GM19452 (cell line): ENCODE results near the gene MCRIP2.

Experiments
- ATAC-seq: cut with Tn5 transposase; IDR thresholded peaks from one replicate; pipeline ENCODE4 v1.9.1; 2021; ENCODE audit not compliant: unreplicated experiment

MCRIP2 gene

DNA sequence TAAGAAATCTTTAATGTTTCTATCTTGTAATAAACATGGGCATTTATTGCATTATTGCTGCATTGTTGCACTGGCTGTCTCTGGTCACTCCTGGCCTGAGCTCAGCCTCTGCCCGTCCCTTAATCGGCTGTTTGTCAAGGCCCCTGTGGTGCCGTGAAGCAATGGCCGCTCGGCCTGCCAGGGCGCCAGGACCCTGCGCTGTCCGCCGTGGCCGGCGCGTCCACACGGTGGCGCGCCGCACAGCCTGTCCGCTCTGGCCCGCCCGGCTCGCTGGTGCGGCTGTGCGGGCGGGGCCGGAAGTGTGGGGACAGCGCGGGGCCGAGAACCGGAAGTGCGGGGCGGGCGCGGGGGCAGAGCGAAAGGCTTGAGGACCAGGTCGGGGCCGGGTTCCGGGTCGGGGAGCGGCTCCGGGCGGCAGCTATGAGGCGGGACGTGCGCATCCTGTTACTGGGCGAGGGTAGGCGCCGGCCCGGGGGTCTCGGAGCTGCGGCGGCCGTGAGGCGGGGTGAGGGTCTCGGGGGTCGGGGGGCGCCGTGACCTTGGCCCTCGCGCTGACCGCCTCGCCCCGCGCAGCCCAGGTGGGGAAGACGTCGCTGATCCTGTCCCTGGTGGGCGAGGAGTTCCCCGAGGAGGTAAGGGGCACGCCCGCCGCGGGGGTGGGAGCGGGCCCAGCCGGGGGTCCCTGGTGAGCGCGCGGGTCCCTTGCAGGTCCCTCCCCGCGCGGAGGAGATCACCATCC is 26.3 kb downstream of the MCRIP2 start, which contains the start of gene RHOT2:
Gene RHOT2 (plus strand): TSS at position 353 of the 739 bp plus-strand sequence. CDS start 68 bp downstream, at position 421.
- peak; percentile 88 for ATAC-seq

- no peak for ATAC-seq
Measured at GRCh38 chr16:668519-669171, 27.0 kb downstream of the MCRIP2 start.

GRCh38 chr16:669666-670065 is 28.0 kb downstream of the MCRIP2 start:
- ATAC-seq, result no peak

DNA sequence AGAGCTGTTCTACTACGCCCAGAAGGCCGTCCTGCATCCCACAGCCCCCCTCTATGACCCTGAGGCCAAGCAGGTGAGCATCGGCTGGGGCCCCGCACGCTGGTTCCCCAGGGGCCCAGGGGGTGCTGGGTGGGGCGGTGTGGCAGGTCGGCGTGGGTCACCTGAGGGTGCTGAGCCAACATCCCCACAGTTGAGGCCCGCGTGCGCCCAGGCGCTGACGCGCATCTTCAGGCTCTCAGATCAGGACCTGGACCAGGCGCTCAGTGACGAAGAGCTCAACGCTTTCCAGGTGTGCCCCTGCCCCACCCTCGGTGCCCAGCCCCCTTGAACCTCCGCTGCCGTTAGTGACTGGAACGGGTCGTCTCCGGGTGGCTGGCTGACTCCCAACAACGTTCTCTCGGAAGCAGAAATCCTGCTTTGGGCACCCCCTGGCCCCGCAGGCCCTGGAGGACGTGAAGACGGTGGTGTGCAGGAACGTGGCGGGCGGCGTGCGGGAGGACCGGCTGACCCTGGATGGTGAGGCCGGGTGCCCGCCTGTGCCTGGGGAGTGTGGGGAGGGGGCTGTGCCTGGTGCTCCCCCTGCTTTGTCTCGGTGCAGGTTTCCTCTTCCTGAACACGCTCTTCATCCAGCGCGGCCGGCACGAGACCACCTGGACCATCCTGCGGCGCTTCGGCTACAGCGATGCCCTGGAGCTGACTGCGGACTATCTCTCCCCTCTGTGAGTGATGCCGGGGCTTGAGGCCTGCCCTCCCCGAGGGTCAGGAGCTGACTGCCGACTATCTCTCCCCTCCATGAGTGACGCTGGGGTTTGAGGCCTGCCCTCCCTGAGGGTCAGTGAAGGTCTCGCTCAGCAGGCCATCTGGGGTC is 29.1 kb downstream of the MCRIP2 start:
- no peak for ATAC-seq

DNA sequence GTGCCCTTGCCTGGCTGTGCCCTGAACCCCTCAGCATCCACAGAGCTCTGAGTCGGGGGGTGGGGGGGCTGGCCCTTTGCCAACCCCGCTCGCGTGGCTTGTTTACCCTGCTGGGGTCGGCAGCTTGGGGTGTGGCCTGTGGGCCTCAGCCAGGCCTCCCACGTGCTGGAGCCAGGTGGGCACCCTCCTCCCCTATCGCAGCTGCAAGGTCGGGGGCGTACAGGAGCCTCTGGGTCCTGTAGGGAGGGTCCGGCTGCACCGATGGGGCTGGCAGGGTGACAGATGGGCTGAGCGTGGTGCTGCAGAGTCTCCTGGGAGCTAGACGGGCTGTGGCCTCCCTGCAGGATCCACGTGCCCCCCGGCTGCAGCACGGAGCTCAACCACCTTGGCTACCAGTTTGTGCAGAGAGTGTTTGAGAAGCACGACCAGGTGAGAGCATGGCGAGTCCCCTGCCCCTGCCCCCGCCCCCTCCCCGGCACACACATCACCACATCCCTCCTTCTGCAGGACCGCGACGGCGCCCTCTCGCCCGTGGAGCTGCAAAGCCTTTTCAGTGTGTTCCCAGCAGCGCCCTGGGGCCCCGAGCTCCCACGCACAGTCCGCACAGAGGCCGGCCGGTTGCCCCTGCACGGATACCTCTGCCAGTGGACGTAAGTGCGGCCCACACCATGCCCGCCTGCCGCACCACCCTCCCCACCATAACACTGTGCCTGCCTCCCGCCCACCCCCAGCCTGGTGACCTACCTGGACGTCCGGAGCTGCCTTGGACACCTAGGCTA is 29.9 kb downstream of the MCRIP2 start:
- no peak for ATAC-seq

DNA sequence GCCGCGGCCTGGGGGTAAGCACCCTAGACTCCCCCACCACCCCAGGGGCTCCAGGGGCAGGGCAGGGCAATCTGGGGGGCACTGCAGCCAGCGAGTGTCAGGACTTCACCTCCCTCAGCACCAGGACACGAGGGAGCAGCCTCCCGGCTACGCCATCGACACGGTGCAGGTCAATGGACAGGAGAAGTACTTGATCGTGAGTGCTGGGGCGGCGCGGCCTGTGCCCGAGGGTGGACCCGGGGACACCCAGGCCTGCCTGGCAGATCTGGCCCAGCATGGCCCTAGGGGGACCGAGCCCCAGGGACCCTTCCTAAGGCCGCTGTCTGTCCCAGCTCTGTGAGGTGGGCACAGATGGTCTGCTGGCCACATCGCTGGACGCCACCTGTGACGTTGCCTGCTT is 30.7 kb downstream of the MCRIP2 start:
- ATAC-seq, result no peak

DNA sequence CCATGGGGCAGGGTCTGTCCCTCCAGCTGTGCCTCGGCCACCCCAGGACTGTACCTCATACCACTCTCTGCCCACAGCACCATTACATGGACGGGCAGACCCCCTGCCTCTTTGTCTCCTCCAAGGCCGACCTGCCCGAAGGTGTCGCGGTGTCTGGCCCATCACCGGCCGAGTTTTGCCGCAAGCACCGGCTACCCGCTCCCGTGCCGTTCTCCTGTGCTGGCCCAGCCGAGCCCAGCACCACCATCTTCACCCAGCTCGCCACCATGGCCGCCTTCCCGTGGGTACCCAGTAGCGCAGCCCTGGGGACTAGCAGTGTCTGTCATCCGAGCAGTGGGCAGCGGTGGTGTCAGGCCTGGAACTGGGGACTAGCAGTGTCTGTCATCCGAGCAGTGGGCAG is 31.2 kb downstream of the MCRIP2 start:
- no peak for ATAC-seq

GRCh38 chr16:673399-673991 is 31.9 kb downstream of the MCRIP2 start:
- ATAC-seq, result no peak

- no peak for ATAC-seq
Measured at GRCh38 chr16:674214-674881, 32.7 kb downstream of the MCRIP2 start.

- ATAC-seq, result no peak
Measured at GRCh38 chr16:674968-675883, 33.6 kb downstream of the MCRIP2 start, which contains the start of gene RHBDL1. TSS of gene RHBDL1 (plus strand) at chr16:675671. CDS start at chr16:675791, 120 bp downstream.

- ATAC-seq, result no peak
Measured at GRCh38 chr16:675884-676564, 34.4 kb downstream of the MCRIP2 start.

DNA sequence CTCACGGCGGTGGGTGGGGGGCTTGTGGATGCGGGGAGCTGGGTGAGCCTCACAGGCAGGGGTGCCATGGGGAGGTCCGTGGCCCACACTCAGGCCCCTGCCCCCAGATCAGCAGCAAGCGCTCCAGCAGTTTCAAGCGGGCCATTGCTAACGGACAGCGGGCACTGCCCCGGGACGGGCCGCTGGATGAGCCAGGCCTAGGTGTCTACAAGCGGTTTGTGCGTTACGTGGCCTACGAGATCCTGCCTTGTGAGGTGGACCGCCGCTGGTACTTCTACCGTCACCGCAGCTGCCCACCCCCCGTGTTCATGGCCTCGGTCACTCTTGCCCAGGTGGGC is 34.9 kb downstream of the MCRIP2 start:
- no peak for ATAC-seq

- no peak for ATAC-seq
Measured at GRCh38 chr16:676913-677312, 35.3 kb downstream of the MCRIP2 start.

DNA sequence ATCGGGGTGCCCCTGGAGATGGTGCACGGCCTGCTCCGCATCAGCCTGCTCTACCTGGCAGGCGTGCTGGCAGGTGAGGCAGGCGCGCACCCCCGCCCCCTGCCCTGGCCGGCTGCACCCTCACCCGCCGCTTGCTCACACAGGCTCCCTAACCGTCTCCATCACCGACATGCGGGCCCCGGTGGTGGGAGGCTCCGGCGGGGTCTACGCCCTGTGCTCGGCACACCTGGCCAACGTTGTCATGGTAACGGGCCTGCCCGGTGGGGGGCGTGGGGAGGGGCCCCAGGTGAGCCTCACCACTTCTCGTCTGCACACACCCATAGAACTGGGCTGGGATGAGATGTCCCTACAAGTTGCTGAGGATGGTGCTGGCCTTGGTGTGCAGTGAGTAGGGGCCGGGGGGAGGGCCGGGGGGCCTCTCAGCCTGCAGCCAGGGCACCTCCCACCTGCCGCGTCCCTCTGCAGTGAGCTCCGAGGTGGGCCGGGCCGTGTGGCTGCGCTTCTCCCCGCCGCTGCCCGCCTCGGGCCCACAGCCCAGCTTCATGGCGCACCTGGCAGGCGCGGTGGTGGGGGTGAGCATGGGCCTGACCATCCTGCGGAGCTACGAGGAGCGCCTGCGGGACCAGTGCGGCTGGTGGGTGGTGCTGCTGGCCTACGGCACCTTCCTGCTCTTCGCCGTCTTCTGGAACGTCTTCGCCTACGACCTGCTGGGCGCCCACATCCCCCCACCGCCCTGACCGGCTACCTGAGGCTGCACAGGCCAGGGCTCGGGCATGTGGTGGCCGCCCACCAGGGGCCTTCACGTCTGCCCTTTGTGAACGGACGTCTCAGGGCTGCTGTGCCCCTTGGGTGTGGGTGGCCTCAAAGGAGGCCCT is 35.9 kb downstream of the MCRIP2 start:
- ATAC-seq, result no peak

DNA sequence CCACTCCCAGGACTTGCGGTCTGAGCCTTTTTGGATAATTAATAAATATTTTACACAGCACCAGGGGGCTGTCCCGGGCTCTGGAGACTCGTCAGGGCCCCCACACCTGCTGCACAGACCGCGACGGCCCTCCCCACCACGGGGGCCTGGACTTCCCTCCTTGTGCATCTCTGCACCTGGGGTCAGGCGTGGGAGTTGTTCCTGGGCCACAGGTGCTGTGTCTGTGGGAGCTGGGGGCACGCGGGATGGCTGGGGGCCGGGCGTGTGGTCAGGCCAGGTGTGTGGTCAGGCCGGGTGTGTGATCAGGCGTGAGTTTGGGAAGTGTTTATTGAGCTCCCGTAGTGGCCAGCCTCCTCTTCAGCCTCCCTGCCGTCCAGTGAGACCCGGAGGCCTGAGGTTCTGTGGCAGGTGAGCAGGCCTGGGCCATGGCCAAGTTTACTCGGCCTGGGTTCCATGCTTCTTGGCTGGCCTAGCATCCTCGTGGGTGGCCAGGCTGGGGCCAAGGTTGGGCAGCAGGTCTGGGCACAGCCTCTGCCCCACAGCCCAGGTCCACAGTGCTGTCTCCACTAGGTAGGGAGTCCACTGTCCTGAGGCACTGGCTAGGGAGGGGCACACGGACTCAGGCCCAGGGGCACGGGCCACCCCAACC is 36.7 kb downstream of the MCRIP2 start:
- ATAC-seq, result no peak

GRCh38 chr16:678858-679813 is 37.5 kb downstream of the MCRIP2 start:
- no peak for ATAC-seq
